Hindlimb muscle (tissue), 1 donor: Measurements from ENCODE around the gene SACM1L. TPM values are rescaled to one million over a fixed set of nuclear protein-coding genes. Genes with fewer than 3 reads are reported as not detected.
"Not testable (repeated sequence)": the region's sequence is repeated elsewhere in the genome, so short reads cannot be mapped to it uniquely, and the experiment has no call there.

ENCODE experiments used
- DNase-seq: peaks from one replicate; pipeline ENCODE4 v3.0.0-alpha.2; 2013
- polyA plus RNA-seq: library from polyadenylated mRNA; unstranded; fragments of 120-200 nt; gene quantifications from one replicate; pipeline ENCODE4 v1.2.1, GENCODE V29; 2013; ENCODE audit not compliant: insufficient read length

The SACM1L gene
- polyA plus RNA-seq, 1 donor = 28.0 TPM

DNA sequence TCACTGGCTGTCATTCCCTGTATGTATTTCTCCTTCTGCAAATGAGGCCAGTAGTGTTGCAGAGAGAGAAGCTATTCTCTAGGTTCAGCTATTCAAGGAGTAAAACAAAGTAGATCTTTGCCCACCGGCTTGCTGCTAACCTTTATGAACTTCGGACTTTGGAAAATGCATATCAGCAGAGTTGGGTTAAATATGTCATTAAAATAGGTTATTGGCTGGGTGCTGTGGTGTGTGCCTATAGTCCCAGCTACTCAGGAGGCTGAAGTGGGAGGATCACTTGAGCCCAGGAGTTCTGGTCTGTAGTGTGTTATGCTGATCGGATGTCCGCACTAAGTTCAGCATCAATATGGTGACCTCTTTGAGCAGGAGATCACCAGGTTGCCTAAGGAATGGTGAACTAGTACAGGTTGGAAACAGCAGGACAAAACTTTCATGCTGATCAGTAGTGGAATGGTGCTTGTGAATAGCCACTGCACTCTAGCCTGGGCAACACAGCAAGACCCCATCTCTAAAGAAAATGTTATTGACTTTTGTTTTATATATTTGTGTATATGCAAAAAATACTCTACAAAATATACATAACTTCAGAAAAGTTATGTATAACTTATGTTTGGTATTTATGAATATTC is 53.4 kb downstream of the SACM1L start:
- DNase-seq = no peak

DNA sequence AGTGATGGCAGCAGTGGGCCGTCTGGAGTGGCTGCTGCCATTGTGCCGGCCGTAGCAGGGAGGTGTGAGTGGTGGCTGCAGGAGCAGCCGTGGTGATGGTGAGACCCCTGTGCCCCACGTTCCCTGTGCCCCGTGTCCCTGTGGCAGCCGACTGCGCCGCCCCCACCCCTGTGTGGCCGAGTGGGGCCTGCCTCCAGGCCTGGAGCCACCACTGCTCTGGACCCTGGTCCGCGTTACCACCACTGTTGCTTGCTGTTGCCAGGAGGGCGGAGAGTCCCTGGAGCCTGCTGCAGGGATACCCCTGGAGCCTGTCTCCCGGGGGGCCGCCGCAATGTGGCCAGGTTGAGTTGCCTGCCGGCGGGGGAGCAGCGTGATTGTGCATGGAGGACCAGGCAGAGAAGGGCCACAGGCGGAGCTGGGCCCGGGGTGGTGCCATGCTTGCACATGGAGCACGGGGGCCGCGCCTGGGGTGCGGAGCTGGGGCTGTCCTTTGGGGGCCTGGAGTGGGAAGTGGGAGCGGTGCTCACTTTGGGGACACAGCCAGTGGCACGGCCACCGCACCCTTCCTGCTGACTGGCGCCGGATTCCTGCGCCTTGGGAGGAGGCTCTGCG is 57.1 kb downstream of the SACM1L start:
- no peak for DNase-seq

- DNase-seq = no peak
Observed at GRCh38 chr3:45746777-45747622, 57.8 kb downstream of the SACM1L start.

DNA sequence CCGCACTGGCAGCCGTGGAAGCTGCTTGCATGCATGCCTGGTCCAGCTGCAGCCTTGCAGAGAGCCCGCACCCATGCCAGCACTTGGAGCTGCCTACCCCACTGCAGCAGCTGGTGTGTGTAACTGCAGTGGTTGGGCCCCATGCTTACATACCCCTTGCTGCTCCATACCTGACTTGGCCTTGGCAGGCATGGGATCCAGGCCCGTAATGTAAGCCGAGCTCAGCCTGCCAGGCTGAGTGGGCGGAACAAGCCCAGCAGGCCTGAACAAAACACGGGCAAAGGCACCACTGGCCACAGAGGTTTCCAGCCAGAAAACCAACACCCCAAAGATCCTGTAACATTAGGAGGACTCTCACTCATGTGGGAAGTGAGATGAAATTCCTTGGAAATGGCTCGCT is 58.9 kb downstream of the SACM1L start:
- DNase-seq = no peak

GRCh38 chr3:45749036-45749600 is 59.9 kb downstream of the SACM1L start:
- not testable (repeated sequence) for DNase-seq

DNA sequence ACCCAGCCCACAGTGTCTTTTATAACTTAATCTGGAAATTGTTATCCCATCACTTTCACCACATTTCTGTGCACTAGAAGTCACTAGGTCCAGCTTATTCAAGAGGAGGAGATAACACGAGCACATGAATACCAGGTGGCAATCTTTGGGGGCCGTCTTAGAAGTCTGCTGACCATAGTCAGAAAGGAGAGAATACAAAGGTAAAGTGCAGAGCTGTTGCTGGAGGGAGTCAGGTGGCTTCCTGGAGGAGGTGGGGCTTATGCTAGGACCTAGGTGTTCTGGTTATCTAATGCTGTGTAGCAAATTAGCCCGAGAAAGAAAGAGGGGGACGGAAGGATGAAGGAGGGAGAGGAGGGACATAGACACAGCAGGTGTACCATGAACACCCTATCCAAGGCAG is 60.7 kb downstream of the SACM1L start:
- no peak for DNase-seq

GRCh38 chr3:45751537-45752242 is 62.5 kb downstream of the SACM1L start:
- no peak for DNase-seq

GRCh38 chr3:45753095-45753494 is 63.9 kb downstream of the SACM1L start:
- DNase-seq = no peak

GRCh38 chr3:45754461-45754860 is 65.3 kb downstream of the SACM1L start:
- DNase-seq = no peak

DNA sequence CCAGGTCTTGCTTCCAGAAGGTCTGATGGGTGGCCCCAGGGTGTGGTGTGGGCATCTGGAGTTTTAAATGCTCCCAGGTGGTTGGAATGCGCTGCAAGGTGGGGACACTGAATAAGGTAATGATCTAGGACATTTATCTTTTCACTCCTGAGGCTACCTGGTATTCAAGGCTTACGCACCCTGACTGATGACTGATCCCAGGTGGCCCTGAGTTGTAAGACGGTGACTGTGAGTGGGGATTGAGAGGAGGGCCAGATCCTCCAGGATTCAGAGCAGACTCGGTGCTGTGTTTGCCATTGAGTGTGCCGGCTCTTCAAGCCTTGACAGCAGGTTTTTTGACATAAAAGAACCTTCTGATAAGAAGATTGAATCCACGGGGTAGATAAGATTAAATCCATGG is 66.9 kb downstream of the SACM1L start:
- DNase-seq = no peak

- DNase-seq = not testable (repeated sequence)
Observed at GRCh38 chr3:45757141-45757540, 67.9 kb downstream of the SACM1L start.

DNA sequence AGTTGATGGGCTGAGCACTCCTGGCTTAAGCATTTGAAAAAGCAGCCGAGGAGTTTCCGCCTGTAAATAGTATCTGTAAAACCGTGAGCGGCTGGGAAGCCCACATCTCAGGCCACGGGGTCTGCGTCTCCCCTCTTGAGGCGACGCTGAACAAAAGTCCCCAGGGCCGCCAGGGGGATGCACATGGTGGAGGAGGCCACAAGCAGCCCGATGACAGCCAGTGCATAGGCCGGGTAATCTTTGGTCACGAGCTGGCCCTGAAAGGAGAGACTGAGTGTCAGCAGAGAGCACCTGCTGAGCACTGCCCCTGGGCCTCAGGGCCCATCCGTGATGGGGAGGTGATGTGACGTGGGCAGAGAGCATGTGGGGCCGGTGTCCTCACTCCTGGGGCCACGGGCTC is 69.7 kb downstream of the SACM1L start:
- no peak for DNase-seq

DNA sequence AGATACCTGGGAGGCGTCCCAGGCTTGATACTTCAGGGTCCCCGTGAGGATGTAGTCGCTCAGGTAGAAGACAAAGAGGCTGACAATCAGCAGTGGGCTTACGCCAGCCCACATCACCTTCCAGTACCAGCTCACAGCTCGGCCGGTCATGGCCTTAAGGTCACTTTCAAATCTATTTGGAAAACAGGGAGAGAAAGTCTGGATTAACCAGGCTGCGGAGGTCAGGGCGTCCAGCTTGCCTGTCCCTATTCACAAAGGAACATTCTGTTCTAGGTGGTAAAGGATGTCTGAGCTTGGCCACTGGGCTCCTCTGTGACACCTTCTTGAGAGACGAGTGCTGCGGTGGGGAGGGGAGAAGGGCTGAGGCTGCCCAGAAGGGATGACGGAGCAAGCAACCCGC is 70.7 kb downstream of the SACM1L start:
- DNase-seq = no peak

GRCh38 chr3:45760878-45761711 is 71.9 kb downstream of the SACM1L start:
- DNase-seq = peak; percentile 43

- DNase-seq = no peak
Observed at GRCh38 chr3:45761831-45762230, 72.6 kb downstream of the SACM1L start.

- no peak for DNase-seq
Observed at GRCh38 chr3:45762647-45763302, 73.6 kb downstream of the SACM1L start.

GRCh38 chr3:45763303-45763675 is 74.1 kb downstream of the SACM1L start:
- DNase-seq = no peak

- no peak for DNase-seq
Observed at GRCh38 chr3:45765266-45765851, 76.2 kb downstream of the SACM1L start.

- DNase-seq = no peak
Observed at GRCh38 chr3:45765958-45766357, 76.8 kb downstream of the SACM1L start.

DNA sequence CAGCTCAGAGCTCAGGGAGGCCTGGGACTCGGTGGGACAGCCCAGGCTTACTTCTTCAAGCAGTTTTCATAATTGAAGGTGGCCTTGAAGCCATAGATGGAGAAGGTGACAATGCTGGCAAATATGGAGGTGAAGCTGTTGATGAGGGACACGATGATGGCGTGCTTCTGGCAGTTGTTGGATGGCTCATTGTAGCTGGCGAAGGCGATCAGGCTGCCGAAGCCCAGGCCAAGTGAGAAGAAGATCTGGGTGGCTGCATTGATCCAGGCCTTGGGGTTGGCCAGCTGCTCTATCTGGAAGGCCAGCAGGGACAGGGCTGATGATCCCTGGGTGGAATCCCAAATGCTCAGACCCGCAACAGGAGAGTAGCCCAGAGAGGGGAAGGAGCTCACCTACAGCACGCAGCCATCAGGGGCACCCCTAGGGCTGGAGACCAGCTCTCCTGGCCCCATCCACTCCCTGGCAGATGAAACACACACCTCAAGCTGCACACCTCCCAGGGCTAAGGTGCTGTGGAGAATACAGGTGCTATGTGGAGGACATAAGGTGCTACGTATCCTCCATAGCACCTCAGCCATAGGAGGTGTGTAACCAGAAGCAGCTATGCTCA is 82.1 kb downstream of the SACM1L start:
- DNase-seq = no peak
